Omental fat pad (tissue), 4 donors: ENCODE measurements around the gene TAL1. TPM values are rescaled to one million over a fixed set of nuclear protein-coding genes. Genes with fewer than 3 reads are reported as not detected.

Experiments
- ATAC-seq: fragments of 150-250 bp; one replicate; pipeline ENCODE4 v1.9.1; 2016; ENCODE audit warnings: mild to moderate bottlenecking, moderate library complexity; ENCODE audit not compliant: low FRiP score
- DNase-seq: peaks from one replicate; pipeline ENCODE4 v3.0.0-alpha.2; 2019; ENCODE audit warnings: low spot score
- CTCF ChIP-seq, 3 donors: fragments of 450-650 bp; IDR thresholded peaks; one replicate each; pipeline ENCODE4 v1.5.1; 2016 to 2017; ENCODE audit warnings: antibody characterized with exemption in 3 of 3, mild to moderate bottlenecking in 3 of 3, moderate library complexity in 2 of 3
- total RNA-seq, 4 donors: library from RNA; depleted of rRNA; stranded (reverse); fragments of >200 nt; gene quantifications; one replicate each; pipeline ENCODE4 v1.1.0, GENCODE V29; 2016

The TAL1 gene
- total RNA-seq, 4 donors from 2014 or later, result 2.4 to 21.1 (median 5.1) TPM

- ATAC-seq, result no peak
- no peak for DNase-seq
- no peak for TF ChIP-seq CTCF (IDR thresholded peaks at IDR 0.05)
These were observed 15.6 kb downstream of the TAL1 start for GRCh38 chr1:47216278-47217059.

- no peak for ATAC-seq
- DNase-seq, result no peak
- TF ChIP-seq CTCF (IDR thresholded peaks at IDR 0.05), result no peak
These were observed 16.3 kb downstream of the TAL1 start for GRCh38 chr1:47215713-47216112.

- TF ChIP-seq CTCF (IDR thresholded peaks at IDR 0.05), result no peak
- DNase-seq, result no peak
These were observed 17.5 kb downstream of the TAL1 start for GRCh38 chr1:47214549-47214948.

GRCh38 chr1:47213230-47213963, 18.6 kb downstream of the TAL1 start:
- no peak for ATAC-seq
- no peak for TF ChIP-seq CTCF (IDR thresholded peaks at IDR 0.05)
- DNase-seq, result no peak

More at GRCh38 chr1:47214549-47214948, 17.5 kb downstream of the TAL1 start:
- ATAC-seq, result no peak

GRCh38 chr1:47212636-47213229, 19.3 kb downstream of the TAL1 start:
- ATAC-seq, result no peak
- TF ChIP-seq CTCF (IDR thresholded peaks at IDR 0.05), result no peak
- no peak for DNase-seq

- no peak for TF ChIP-seq CTCF (IDR thresholded peaks at IDR 0.05)
- ATAC-seq (no peak), DNase-seq (no peak)
These were observed 20.2 kb downstream of the TAL1 start for GRCh38 chr1:47211796-47212269.
